Measurements from ENCODE around the gene GRK5. TPM values are rescaled to one million over a fixed set of nuclear protein-coding genes. Genes with fewer than 3 reads are reported as not detected.
A peak's percentile ranks its signal among the peaks of the same experiment; 100 is the strongest.

Gene GRK5
- total and polyA plus RNA-seq, 8 donors: 10.9 to 95.9 (median 34.0) TPM

DNA sequence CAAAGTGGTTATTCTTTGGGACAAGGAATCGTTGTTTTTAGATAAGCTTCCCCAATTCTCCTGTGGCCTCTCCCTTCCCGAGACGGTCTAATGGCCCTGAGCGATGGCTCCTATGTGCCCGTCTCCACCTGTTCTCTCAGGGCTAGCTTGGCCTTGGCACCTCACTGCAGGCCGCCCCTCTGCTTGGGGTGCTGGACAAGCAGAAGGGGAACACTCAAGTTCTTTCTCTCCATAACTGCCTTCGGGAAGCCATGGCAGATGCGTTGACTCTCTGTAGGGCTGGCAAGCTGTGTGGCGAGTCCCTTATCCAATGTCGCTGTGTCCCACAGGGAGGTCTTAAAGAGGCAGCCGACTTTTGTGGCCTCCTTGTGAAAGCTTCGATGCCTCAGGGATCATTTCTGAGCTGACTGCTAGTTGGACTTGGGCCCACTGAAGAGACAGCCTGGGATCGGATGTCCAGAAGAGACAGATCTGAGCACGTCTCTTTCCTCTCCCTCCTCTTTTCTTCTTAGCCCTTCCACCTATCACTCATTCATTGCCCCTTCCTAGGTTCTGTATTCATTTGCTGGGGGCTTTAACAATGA lies 70.8 kb downstream of the GRK5 start:
- Histone ChIP-seq H3K9me3 (no peaks in the 10 kb centered on the region), H3K36me3 (no peaks in the 10 kb centered on the region), H3K27ac (peak overlapping the region in 3 of 5 donors; percentile 10 to 46 (median 15)), H3K4me3 (no peak overlapping the region), H3K27me3 (no peaks in the 10 kb centered on the region), H3K4me1 (peaks cover 40 to 64% (median 54%) of the 10 kb centered on the region in 4 donors)
- no peak for TF ChIP-seq POLR2AphosphoS5 (IDR thresholded peaks at IDR 0.05)
- no peak for TF ChIP-seq EP300 (IDR thresholded peaks at IDR 0.05)
- TF ChIP-seq, protein P1, sequence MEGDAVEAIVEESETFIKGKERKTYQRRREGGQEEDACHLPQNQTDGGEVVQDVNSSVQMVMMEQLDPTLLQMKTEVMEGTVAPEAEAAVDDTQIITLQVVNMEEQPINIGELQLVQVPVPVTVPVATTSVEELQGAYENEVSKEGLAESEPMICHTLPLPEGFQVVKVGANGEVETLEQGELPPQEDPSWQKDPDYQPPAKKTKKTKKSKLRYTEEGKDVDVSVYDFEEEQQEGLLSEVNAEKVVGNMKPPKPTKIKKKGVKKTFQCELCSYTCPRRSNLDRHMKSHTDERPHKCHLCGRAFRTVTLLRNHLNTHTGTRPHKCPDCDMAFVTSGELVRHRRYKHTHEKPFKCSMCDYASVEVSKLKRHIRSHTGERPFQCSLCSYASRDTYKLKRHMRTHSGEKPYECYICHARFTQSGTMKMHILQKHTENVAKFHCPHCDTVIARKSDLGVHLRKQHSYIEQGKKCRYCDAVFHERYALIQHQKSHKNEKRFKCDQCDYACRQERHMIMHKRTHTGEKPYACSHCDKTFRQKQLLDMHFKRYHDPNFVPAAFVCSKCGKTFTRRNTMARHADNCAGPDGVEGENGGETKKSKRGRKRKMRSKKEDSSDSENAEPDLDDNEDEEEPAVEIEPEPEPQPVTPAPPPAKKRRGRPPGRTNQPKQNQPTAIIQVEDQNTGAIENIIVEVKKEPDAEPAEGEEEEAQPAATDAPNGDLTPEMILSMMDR (IDR thresholded peaks at IDR 0.05): no peak
- TF ChIP-seq POLR2A (IDR thresholded peaks at IDR 0.05): no peak
- intact Hi-C loops (cut with DNase I; ENCODE audit: low total_unique reads): no loop called here
- no peak for DNase-seq
- 75 to 83% (median 81%) methylated on average over 14 of the region's 14 CpGs for WGBS, 5 donors

DNA sequence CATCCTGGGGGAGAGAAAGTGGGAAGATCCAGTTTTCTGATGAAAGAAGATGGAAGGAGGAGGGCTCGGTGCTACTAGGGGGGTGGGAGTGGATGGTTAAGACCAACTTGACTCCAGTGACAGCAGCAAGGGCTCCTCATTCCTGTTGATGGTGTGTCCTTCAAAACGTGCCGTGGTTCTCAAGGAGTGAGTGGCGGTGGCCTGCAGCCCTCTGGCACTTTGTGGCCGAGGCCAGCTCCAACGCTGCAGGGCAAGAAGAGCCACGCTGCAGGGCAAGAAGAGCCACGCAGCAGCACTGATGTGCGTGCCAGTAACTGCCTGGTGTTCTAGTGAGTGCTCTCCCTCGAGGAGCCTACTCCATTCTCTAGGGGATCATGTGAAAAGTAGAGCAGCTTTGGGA lies 72.1 kb downstream of the GRK5 start:
- 83 to 91% (median 91%) methylated on average over 10 of the region's 10 CpGs for whole genome bisulfite sequencing, 5 donors
- peak overlapping the region in 1 of 5 donors; percentile 87 for H3K27ac ChIP-seq

DNA sequence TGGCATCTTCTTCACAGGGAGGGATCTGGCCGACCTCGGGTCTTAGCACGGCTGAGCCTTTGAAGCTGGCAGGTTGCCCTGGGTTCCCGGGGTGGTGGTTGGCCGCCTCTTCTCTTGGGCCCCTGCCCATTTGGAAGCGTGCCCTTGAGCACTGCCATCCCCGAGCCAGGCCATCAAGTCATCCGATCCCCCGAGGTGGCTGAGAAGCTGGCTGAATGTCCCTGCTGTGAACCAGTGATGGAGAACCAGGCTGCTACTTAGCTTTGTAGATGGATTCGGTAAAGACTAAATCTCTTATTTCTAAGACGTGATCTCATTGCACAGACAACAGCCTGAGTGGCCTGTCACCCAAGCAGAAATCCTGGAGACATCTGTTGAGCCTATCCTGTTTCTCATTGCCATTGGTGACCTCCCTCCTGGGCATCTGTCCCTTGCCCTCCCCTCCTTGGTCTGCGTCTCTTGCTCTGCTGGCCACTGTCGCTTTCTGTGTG lies 74.3 kb downstream of the GRK5 start:
- TF ChIP-seq EP300 (IDR thresholded peaks at IDR 0.05) (no peak), POLR2AphosphoS5 (IDR thresholded peaks at IDR 0.05) (no peak), POLR2A (IDR thresholded peaks at IDR 0.05) (no peak)
- TF ChIP-seq, protein P1 (IDR thresholded peaks at IDR 0.05): no peak
- H3K9me3 ChIP-seq: no peaks in the 10 kb centered on the region
- 27 to 49% (median 40%) methylated on average over 12 to 13 of the region's 13 CpGs for WGBS, 5 donors
- H3K36me3 ChIP-seq: no peaks in the 10 kb centered on the region
- intact Hi-C loops (cut with DNase I; ENCODE audit: low total_unique reads): no loop called here
- H3K27me3 ChIP-seq: no peaks in the 10 kb centered on the region
- H3K4me1 ChIP-seq: peaks cover 51 to 76% (median 64%) of the 10 kb centered on the region in 4 donors
- peak; percentile 60 to 72 for DNase-seq
- no peak overlapping the region for H3K4me3 ChIP-seq
- H3K27ac ChIP-seq: peak overlapping the region in 4 of 5 donors; percentile 41 to 87 (median 66)

More for the DNA sequence above, 72.1 kb downstream of the GRK5 start:
- no peak for DNase-seq
- no peaks in the 10 kb centered on the region for H3K27me3 ChIP-seq
- peaks cover 44 to 69% (median 55%) of the 10 kb centered on the region in 4 donors for H3K4me1 ChIP-seq
- no peaks in the 10 kb centered on the region for H3K9me3 ChIP-seq
- intact Hi-C loops (cut with DNase I; ENCODE audit: low total_unique reads): no loop called here
- no peak overlapping the region for H3K4me3 ChIP-seq
- no peak for TF ChIP-seq POLR2AphosphoS5 (IDR thresholded peaks at IDR 0.05)
- TF ChIP-seq EP300 (IDR thresholded peaks at IDR 0.05): no peak
- no peaks in the 10 kb centered on the region for H3K36me3 ChIP-seq

DNA sequence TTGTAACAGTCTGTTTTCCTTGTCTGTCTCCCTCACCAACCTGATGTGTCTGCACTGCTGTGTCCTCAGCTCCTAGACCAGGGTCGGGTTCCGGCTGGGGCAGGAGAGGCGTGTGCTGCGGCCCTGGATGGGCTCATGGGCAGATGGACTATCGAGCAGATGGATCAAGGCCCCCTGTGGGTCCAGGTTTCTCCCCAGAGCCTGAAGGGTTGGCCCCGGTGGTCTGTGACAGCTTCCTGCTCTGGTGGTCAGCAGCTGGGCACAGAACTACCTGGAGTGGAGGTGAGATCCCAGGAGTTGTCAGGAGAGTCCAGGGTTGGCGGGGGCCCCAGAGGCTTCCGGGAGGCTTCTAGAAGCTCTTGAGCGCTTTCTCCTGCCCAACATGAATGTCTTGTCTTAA lies 75.1 kb downstream of the GRK5 start:
- Histone ChIP-seq H3K27me3 (no peaks in the 10 kb centered on the region), H3K4me3 (no peak overlapping the region), H3K4me1 (peaks cover 60 to 81% (median 70%) of the 10 kb centered on the region in 4 donors), H3K9me3 (no peaks in the 10 kb centered on the region), H3K27ac (peak overlapping the region in 4 of 5 donors; percentile 41 to 87 (median 66)), H3K36me3 (no peaks in the 10 kb centered on the region)
- no peak for DNase-seq
- WGBS, 5 donors: 94 to 99% (median 95%) methylated on average over 6 to 9 of the region's 9 CpGs
- TF ChIP-seq, protein P1 (IDR thresholded peaks at IDR 0.05): no peak
- TF ChIP-seq POLR2AphosphoS5 (IDR thresholded peaks at IDR 0.05) (no peak), EP300 (IDR thresholded peaks at IDR 0.05) (no peak), POLR2A (IDR thresholded peaks at IDR 0.05) (no peak)
- intact Hi-C loops (cut with DNase I; ENCODE audit: low total_unique reads): no loop called here

DNA sequence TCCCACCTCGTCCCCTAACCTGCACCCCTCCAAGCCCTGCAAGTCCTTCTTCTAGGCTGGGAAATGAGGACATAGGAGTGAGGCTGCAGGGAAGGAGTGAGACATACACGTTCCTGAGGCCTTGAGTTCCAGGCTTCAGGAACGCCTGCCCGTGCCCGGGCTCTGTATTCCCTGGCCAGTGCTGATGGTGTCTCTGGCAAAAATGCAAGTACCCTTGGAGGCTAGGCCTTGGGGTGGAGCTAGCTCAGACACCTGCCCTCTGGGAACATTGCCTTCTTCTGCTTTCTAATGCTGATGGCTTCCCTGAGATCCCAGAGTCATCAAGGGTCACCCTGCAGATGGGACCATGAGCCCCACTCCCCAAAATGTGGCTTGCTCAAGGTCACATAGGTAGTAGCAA lies 76.0 kb downstream of the GRK5 start:
- TF ChIP-seq, protein P1 (IDR thresholded peaks at IDR 0.05): no peak
- TF ChIP-seq EP300 (IDR thresholded peaks at IDR 0.05) (no peak), POLR2AphosphoS5 (IDR thresholded peaks at IDR 0.05) (no peak), POLR2A (IDR thresholded peaks at IDR 0.05) (no peak)
- H3K4me1 ChIP-seq: peaks cover 66 to 88% (median 78%) of the 10 kb centered on the region in 4 donors
- H3K4me3 ChIP-seq: no peak overlapping the region
- no peaks in the 10 kb centered on the region for H3K27me3 ChIP-seq
- no peaks in the 10 kb centered on the region for H3K36me3 ChIP-seq
- DNase-seq: no peak
- intact Hi-C loops (cut with DNase I; ENCODE audit: low total_unique reads): no loop called here
- WGBS, 5 donors: 68 to 87% (median 80%) methylated on average over 5 of the region's 5 CpGs
- peak overlapping the region in 4 of 5 donors; percentile 32 to 87 (median 56) for H3K27ac ChIP-seq
- H3K9me3 ChIP-seq: no peaks in the 10 kb centered on the region
